ENCODE data around the gene USP30.
"Not testable (repeated sequence)": the region's sequence is repeated elsewhere in the genome, so short reads cannot be mapped to it uniquely, and the experiment has no call there.

USP30 gene

DNA sequence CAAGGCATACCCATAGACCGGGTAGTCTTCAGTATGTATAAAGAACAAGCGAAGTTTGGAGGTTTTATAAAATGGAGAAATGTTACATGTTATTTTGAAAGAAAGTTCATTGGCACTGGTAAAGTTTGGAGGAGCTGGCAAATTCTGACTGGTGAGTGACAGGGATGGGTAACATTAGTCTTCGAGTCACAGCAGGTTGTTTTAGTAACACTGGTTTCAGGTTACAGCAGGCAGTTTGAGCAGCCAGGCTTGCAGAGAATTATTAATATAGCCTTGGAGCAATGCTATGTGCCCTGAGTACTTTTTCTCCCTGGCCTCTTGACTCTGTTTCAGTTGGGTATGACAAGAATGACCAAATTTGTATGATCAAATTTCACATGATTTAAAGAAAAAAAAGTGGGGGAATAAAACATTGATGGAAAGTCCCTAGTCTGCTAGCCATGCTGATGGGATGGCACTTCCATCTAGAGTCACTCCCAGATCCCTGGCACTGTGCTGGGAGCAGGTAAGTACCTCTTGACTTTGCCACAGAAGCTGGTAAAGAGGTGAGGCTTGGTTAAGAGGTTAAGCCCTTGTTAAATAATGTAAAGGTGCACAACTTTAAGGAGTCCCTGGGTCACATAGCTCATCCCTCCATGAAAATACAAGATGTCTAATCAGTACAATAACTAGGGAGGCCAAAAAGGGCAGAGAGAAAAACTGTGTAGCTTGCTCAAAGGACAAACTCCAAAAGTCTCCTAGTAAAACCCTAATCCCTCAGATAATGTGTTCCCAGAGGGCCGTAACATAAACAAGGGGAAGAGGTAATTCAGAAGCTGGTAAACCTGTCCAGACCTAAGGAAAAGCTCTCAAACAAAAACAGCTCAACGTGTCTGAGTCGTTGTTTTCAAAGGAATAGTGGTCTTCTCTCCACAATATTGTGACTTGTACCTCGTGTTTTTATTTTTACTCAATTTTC lies 18.9 kb upstream of the USP30 start:
- H3K4me3 ChIP-seq (ENCODE audit: low read depth, low read length) = no peak overlapping the region
- no peak for TF ChIP-seq CTCF (IDR thresholded peaks at IDR 0.05; ENCODE audit: low read depth, low read length)
- DNase-seq (ENCODE audit: low read depth, low spot score) = no peak
- in situ Hi-C loops (cut with HindIII; ENCODE audit: low sequenced_read_pairs) = no loop called here

- H3K4me3 ChIP-seq (ENCODE audit: low read depth, low read length) = no peak overlapping the region
- in situ Hi-C loops (cut with HindIII; ENCODE audit: low sequenced_read_pairs) = no loop called here
- no peak for TF ChIP-seq CTCF (IDR thresholded peaks at IDR 0.05; ENCODE audit: low read depth, low read length)
- no peak for DNase-seq (ENCODE audit: low read depth, low spot score)
Observed at GRCh38 chr12:109036975-109037374, 15.4 kb upstream of the USP30 start.

DNA sequence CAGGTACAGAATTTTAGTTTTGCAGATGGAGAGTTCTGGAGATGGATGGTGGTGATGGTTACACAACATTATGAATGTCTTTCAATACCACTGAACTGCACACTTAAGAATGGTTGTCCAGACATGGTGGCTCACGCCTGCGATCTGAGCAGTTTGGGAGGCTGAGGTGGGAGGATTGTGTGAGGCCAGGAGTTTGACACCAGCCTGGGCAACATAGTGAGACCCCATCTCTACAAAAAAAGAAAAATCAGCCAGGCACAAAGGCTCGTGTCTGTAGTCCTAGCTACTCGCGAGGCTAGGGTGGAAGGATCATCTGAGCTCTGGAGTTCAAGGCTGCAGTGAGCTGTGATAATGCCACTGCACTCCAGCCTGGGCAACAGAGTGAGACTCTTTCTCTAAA lies 8.1 kb upstream of the USP30 start:
- no peak for TF ChIP-seq CTCF (IDR thresholded peaks at IDR 0.05; ENCODE audit: low read depth, low read length)
- no peak for DNase-seq (ENCODE audit: low read depth, low spot score)
- no peak overlapping the region for H3K4me3 ChIP-seq (ENCODE audit: low read depth, low read length)
- in situ Hi-C loops (cut with HindIII; ENCODE audit: low sequenced_read_pairs) = no loop called here

GRCh38 chr12:109047081-109047805 lies 5.1 kb upstream of the USP30 start:
- TF ChIP-seq CTCF (IDR thresholded peaks at IDR 0.05; ENCODE audit: low read depth, low read length) = no peak
- DNase-seq (ENCODE audit: low read depth, low spot score) = no peak
- no peak overlapping the region for H3K4me3 ChIP-seq (ENCODE audit: low read depth, low read length)
- in situ Hi-C loops (cut with HindIII; ENCODE audit: low sequenced_read_pairs) = no loop called here

- H3K4me3 ChIP-seq (ENCODE audit: low read depth, low read length); in situ Hi-C loops (cut with HindIII; ENCODE audit: low sequenced_read_pairs); DNase-seq (ENCODE audit: low read depth, low spot score): not testable (repeated sequence)
Observed at GRCh38 chr12:109048706-109049105, 3.7 kb upstream of the USP30 start.

DNA sequence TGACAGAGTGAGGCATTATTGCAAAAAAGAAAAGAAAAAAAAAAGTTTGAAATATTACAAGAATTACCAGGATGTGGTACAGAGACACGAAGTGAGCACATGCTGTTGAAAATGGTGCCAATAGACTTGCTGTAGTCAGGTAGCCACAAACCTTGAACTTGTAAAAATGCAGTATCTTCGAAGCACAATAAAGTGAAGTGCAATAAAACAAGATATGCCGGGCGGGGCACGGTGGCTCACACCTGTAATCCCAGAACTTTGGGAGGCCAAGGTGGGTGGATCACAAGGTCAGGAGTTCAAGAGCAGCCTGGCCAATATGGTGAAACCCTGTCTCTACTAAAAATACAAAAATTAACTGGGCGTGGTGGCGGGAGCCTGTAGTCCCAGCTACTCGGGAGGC lies 2.6 kb upstream of the USP30 start:
- in situ Hi-C loops (cut with HindIII; ENCODE audit: low sequenced_read_pairs); H3K4me3 ChIP-seq (ENCODE audit: low read depth, low read length); DNase-seq (ENCODE audit: low read depth, low spot score): not testable (repeated sequence)

- TF ChIP-seq CTCF (IDR thresholded peaks at IDR 0.05; ENCODE audit: low read depth, low read length) = no peak
- in situ Hi-C loops (cut with HindIII; ENCODE audit: low sequenced_read_pairs) = no loop called here
- H3K4me3 ChIP-seq (ENCODE audit: low read depth, low read length) = peak overlapping the region; percentile 93
- no peak for DNase-seq (ENCODE audit: low read depth, low spot score)
Observed at GRCh38 chr12:109052097-109052413, 321 bp upstream of the USP30 start.
